ENCODE data around the gene BSN.

DNA sequence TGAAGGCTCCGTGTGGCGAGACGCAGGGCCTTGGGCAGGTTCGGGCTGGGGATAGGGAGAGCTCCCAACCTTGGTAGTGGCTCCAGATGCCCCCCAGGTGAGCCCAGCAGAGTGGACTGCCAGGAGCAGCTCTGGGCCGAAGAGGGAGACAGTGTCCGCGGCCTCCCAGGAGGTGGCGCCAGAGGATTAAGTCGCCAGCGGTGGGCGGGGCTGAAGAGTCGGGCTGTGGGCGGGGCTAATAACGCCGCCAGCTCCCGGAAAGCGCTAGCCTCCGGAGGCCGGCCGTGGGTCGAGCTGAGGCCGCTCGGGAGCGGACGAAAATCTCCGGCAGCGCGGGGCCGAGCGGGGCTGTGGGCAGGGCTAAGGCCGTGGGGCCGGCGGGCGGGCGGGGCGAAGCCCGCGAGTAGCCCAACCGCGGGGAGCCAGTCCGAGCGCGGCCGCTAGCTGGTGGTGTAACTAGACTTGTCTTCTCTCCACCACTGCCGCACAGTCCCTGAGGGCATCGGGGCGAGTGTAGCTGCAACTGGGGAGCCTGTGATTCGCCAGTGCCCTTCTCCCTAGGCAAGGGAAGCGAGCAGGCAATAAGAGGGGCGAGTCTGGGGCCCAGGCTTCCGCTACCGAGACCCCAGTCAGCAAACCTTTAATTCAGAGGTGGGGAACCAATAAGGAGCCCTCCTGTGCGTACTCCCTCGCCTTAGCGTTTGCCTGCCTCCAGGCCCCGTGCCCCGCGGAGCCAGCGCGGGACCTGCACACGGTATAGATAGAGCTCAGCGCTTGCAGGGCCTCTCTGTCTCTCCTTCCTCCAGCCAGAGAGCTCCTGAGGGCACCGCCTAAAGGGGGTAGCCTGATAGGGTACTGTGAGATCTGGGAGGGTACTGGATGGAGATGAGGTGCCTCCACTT lies 14.4 kb upstream of the BSN start:
- no peak for TF ChIP-seq EZH2 (IDR thresholded peaks at IDR 0.05; ENCODE audit: insufficient read depth, poor library complexity, severe bottlenecking)
- no peak for TF ChIP-seq EZH2phosphoT487 (IDR thresholded peaks at IDR 0.05; ENCODE audit: insufficient read depth, low read depth)
